ENCODE measurements around the gene TRIM31. TPM values are rescaled to one million over a fixed set of nuclear protein-coding genes. Genes with fewer than 3 reads are reported as not detected.

TRIM31 gene
- total and polyA plus RNA-seq, 2 donors (not counting 3 experiments of a cell fraction or from before 2014, with no cell fraction given): not detected

GRCh38 chr6:30053682-30054081 is 59.2 kb downstream of the TRIM31 start:
- Histone ChIP-seq H2AFZ (ENCODE audit: low read depth, low read length) (no peak overlapping the region), H3K79me2 (ENCODE audit: control insufficient read depth, insufficient read depth, low read length) (no peaks in the 10 kb centered on the region), H3K9ac (replicated peaks; ENCODE audit: extremely low read depth, insufficient read depth, low read length) (no peak overlapping the region), H3K9me3 (replicated peaks; ENCODE audit: control insufficient read depth, insufficient read depth, low read length) (no peaks in the 10 kb centered on the region), H3K27ac (ENCODE audit: insufficient read depth, low read depth, low read length) (no peak overlapping the region), H3K4me1 (ENCODE audit: control insufficient read depth, extremely low read depth, insufficient read depth, low read length) (no peaks in the 10 kb centered on the region), H4K20me1 (replicated peaks; ENCODE audit: control insufficient read depth, extremely low read depth, insufficient read depth, low read length) (no peaks in the 10 kb centered on the region), H3K36me3 (ENCODE audit: control insufficient read depth in 2 of 2, extremely low read depth in 1 of 2, insufficient read depth in 2 of 2, low read length in 2 of 2) (peaks cover 0 to 2% of the 10 kb centered on the region in 2 experiments), H3K4me2 (ENCODE audit: insufficient read depth, low read length) (no peak overlapping the region), H3K9me1 (replicated peaks; ENCODE audit: control insufficient read depth, extremely low read depth, insufficient read depth, low read length) (no peaks in the 10 kb centered on the region), H3K27me3 (ENCODE audit: control insufficient read depth in 2 of 2, insufficient read depth in 2 of 2, low read length in 2 of 2) (no peaks in the 10 kb centered on the region), H3K4me3 (replicated peaks in 1 of 3; ENCODE audit: insufficient read depth in 1 of 3, low read depth in 1 of 3, low read length in 3 of 3) (no peak overlapping the region)
- no peak for DNase-seq (ENCODE audit: low read depth, low spot score)
- FAIRE-seq: no peak
- BruUV-seq (replicated peaks): no TSS peak
- CTCF ChIA-PET: no interaction called here
- intact Hi-C loops (cut with micrococcal nuclease): no loop called here
- POLR2A ChIA-PET: no interaction called here
- no peak for TF ChIP-seq CTCF (IDR thresholded peaks at IDR 0.05; ENCODE audit: extremely low read depth in 1 of 2, insufficient read depth in 1 of 2, low read depth in 1 of 2, low read length in 2 of 2)
- TF ChIP-seq FOS (IDR thresholded peaks at IDR 0.05; ENCODE audit: borderline replicate concordance, insufficient read depth, low read length): no peak
- no peak for TF ChIP-seq EZH2 (IDR thresholded peaks at IDR 0.05; ENCODE audit: borderline replicate concordance, low read depth, low read length, severe bottlenecking)
- no peak for TF ChIP-seq POLR2A (IDR thresholded peaks at IDR 0.05; ENCODE audit: low read depth, low read length)
- dilution Hi-C loops (cut with MboI; ENCODE audit: extremely low pct_ligation_motif_present, low sequenced_read_pairs): no loop called here

Small RNA genes within 50 kb of the gene (small RNA-seq; reads per million reads assigned to genes)
- gene RF00554 (ENCODE audit: insufficient read depth, insufficient read length, low read depth, low replicate concordance) (not detected), gene RF02219 (ENCODE audit: insufficient read depth, insufficient read length, low read depth, low replicate concordance) (not detected), gene RF02220 (ENCODE audit: insufficient read depth, insufficient read length, low read depth, low replicate concordance) (not detected)

Other genes starting within 250 kb of the TRIM31 start
- 153 and 294 TPM in 2 replicates for gene HLA-A, start 170.6 kb downstream of the TRIM31 start, total RNA-seq
- gene HLA-A, start 170.6 kb downstream of the TRIM31 start, polyA plus RNA-seq: 822 and 905 TPM in 2 replicates
- gene POLR1H, start 51.8 kb downstream of the TRIM31 start, total RNA-seq: 32.5 and 42.5 TPM in 2 replicates
- 65.3 and 66.7 TPM in 2 replicates for gene POLR1H, start 51.8 kb downstream of the TRIM31 start, polyA plus RNA-seq
- 32.4 and 37.6 TPM in 2 replicates for gene PPP1R11, start 45.9 kb downstream of the TRIM31 start, total RNA-seq
- gene PPP1R11, start 45.9 kb downstream of the TRIM31 start, polyA plus RNA-seq: 43.0 and 44.1 TPM in 2 replicates
- gene RNF39, start 37.3 kb downstream of the TRIM31 start, total RNA-seq: not detected in 2 replicates
- gene RNF39, start 37.3 kb downstream of the TRIM31 start, polyA plus RNA-seq: not detected in 2 replicates
- gene TRIM40, start 23.1 kb upstream of the TRIM31 start, total RNA-seq: not detected in 2 replicates
- not detected in 2 replicates for gene TRIM40, start 23.1 kb upstream of the TRIM31 start, polyA plus RNA-seq
- gene TRIM10, start 48.1 kb upstream of the TRIM31 start, total RNA-seq: not detected in 2 replicates
- not detected in 2 replicates for gene TRIM10, start 48.1 kb upstream of the TRIM31 start, polyA plus RNA-seq
- gene TRIM15, start 50.5 kb upstream of the TRIM31 start, total RNA-seq: not detected in 2 replicates
- not detected in 2 replicates for gene TRIM15, start 50.5 kb upstream of the TRIM31 start, polyA plus RNA-seq
- gene TRIM26, start 100.3 kb upstream of the TRIM31 start, total RNA-seq: 34.5 and 35.0 TPM in 2 replicates
- gene TRIM26, start 100.3 kb upstream of the TRIM31 start, polyA plus RNA-seq: 30.4 and 30.9 TPM in 2 replicates
- gene TRIM39, start 213.8 kb upstream of the TRIM31 start, total RNA-seq: 13.1 and 13.5 TPM in 2 replicates
- 5.6 TPM in 2 replicates for gene TRIM39, start 213.8 kb upstream of the TRIM31 start, polyA plus RNA-seq
- gene RPP21, start 232.1 kb upstream of the TRIM31 start, total RNA-seq: 35.0 and 35.3 TPM in 2 replicates
- gene RPP21, start 232.1 kb upstream of the TRIM31 start, polyA plus RNA-seq: 101 and 167 TPM in 2 replicates

All from endothelial cell of umbilical vein (primary cell).